ENCODE results near the gene CHST8.

- TF ChIP-seq GATA2 (IDR thresholded peaks at IDR 0.05; ENCODE audit: low read depth, low read length) = peak; percentile 87
- no peak for TF ChIP-seq GATA3 (IDR thresholded peaks at IDR 0.05; ENCODE audit: low read depth, low read length)
Observed at GRCh38 chr19:33750587-33751435, 129.1 kb downstream of the CHST8 start.
